Endodermal cell (in vitro differentiated cells): ENCODE data around the gene ZNF334. TPM values are rescaled to one million over a fixed set of nuclear protein-coding genes. Genes with fewer than 3 reads are reported as not detected.

Source experiments
- DNase-seq: peaks from one replicate; pipeline ENCODE4 v3.0.0-alpha.2; 2017
- H3K27ac ChIP-seq: 2 replicates; pipeline ENCODE4 v1.5.1; 2013; ENCODE audit warnings: mild to moderate bottlenecking, low read depth, low read length, moderate library complexity
- H3K27me3 ChIP-seq: 2 replicates; pipeline ENCODE4 v1.6.1; 2013; ENCODE audit warnings: mild to moderate bottlenecking, low read length, moderate library complexity; ENCODE audit not compliant: insufficient read depth, control insufficient read depth, poor library complexity, severe bottlenecking
- H3K36me3 ChIP-seq: 2 replicates; pipeline ENCODE4 v1.7.0; 2013; ENCODE audit warnings: mild to moderate bottlenecking, low read length, moderate library complexity; ENCODE audit not compliant: control insufficient read depth, insufficient read depth
- H3K4me1 ChIP-seq: one replicate; pipeline ENCODE4 v1.7.0; 2013; ENCODE audit warnings: low read length; ENCODE audit not compliant: control insufficient read depth, insufficient read depth
- H3K4me3 ChIP-seq: 2 replicates; pipeline ENCODE4 v1.5.1; 2013; ENCODE audit warnings: mild to moderate bottlenecking, low read length, moderate library complexity
- H3K9ac ChIP-seq: 2 replicates; pipeline ENCODE4 v1.6.1; 2013; ENCODE audit warnings: mild to moderate bottlenecking, low read length, moderate library complexity; ENCODE audit not compliant: poor library complexity, severe bottlenecking; ENCODE audit errors: extremely low read depth
- H3K9me3 ChIP-seq: 2 replicates; pipeline ENCODE4 v1.6.1; 2013; ENCODE audit warnings: mild to moderate bottlenecking, low read length, moderate library complexity; ENCODE audit not compliant: control insufficient read depth
- H3K27ac Mint-ChIP-seq: 2 replicates; pipeline ENCODE4 v1.8.0; 2020; ENCODE audit warnings: mixed read lengths
- H3K27me3 Mint-ChIP-seq: 2 replicates; pipeline ENCODE4 v1.8.0; 2021; ENCODE audit warnings: mild to moderate bottlenecking, mixed read lengths; ENCODE audit not compliant: insufficient read depth
- H3K36me3 Mint-ChIP-seq: 2 replicates; pipeline ENCODE4 v1.8.0; 2020; ENCODE audit warnings: low read depth, mixed read lengths
- H3K4me1 Mint-ChIP-seq: 2 replicates; pipeline ENCODE4 v1.8.0; 2020; ENCODE audit warnings: mixed read lengths
- H3K4me3 Mint-ChIP-seq: 2 replicates; pipeline ENCODE4 v1.8.0; 2020; ENCODE audit warnings: mild to moderate bottlenecking, moderate library complexity, mixed read lengths
- H3K9me3 Mint-ChIP-seq: 2 replicates; pipeline ENCODE4 v1.8.0; 2020; ENCODE audit warnings: mild to moderate bottlenecking, mixed read lengths
- WGBS, 2 experiments: methylation state at CpG; one replicate each; pipeline versions ENCODE4 v1.1.5 to v1.1.7; 2013; ENCODE audit warnings: missing lambda C conversion rate in 2 of 2, mixed read lengths in 1 of 2; ENCODE audit not compliant: insufficient coverage in 1 of 2, insufficient read length in 1 of 2; 5-methylcytosine and 5-hydroxymethylcytosine counted together
- total RNA-seq, 2 donors: library from RNA; stranded (reverse); fragmentation: NEBNext Ultra II Directional in 1 of 2; extraction: Animal tissue kit (Norgen Biotek cat#: 25700) in 1 of 2; gene quantifications; 2 replicates in 1 of 2; 3 replicates in 1 of 2; pipeline ENCODE4 v1.2.1, GENCODE V29; 2021
- TF ChIP-seq, protein P1 (sequence below): fragments of 200-600 bp; sonication (generic); conservative IDR thresholded peaks from 2 replicates; pipeline ENCODE4 v1.5.0; 2021; ENCODE audit warnings: antibody characterized with exemption, mild to moderate bottlenecking

The ZNF334 gene
- total RNA-seq, 2 donors from 2014 or later = 21.1 to 31.7 TPM

DNA sequence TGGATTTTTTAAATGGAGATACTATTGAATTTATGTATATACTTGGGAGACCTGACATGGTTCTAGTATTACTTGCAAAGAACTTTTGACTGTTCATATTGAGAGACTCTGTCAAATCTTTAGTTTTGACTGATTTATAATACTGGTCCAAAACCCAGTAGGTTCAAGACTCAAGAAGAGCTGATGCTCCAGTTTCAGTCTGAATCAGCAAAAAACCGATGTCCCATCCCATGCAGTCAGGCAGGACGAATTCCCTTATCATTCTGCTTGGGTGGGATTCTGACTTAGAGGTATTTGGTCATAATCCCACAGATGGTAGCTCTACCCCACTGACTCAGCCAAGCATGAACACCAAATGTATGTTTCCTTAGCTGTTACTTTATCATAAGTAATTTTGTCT, 29.5 kb downstream of the ZNF334 start:
- no peaks in the 10 kb centered on the region for H3K27me3 ChIP-seq
- no peak for DNase-seq
- no peak overlapping the region for H3K27ac ChIP-seq
- Mint-ChIP-seq H3K4me1 (peaks cover 2% of the 10 kb centered on the region), H3K27me3 (no peaks in the 10 kb centered on the region), H3K27ac (no peak overlapping the region), H3K36me3 (no peaks in the 10 kb centered on the region), H3K9me3 (peaks cover 12% of the 10 kb centered on the region), H3K4me3 (no peak overlapping the region)
- TF ChIP-seq, protein P1, sequence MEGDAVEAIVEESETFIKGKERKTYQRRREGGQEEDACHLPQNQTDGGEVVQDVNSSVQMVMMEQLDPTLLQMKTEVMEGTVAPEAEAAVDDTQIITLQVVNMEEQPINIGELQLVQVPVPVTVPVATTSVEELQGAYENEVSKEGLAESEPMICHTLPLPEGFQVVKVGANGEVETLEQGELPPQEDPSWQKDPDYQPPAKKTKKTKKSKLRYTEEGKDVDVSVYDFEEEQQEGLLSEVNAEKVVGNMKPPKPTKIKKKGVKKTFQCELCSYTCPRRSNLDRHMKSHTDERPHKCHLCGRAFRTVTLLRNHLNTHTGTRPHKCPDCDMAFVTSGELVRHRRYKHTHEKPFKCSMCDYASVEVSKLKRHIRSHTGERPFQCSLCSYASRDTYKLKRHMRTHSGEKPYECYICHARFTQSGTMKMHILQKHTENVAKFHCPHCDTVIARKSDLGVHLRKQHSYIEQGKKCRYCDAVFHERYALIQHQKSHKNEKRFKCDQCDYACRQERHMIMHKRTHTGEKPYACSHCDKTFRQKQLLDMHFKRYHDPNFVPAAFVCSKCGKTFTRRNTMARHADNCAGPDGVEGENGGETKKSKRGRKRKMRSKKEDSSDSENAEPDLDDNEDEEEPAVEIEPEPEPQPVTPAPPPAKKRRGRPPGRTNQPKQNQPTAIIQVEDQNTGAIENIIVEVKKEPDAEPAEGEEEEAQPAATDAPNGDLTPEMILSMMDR = no peak
- no peaks in the 10 kb centered on the region for H3K36me3 ChIP-seq
- H3K4me3 ChIP-seq = no peak overlapping the region
- WGBS, 2 experiments = 67 to 84% methylated on average over 2 of the region's 2 CpGs
- H3K4me1 ChIP-seq = no peaks in the 10 kb centered on the region
- H3K9me3 ChIP-seq = no peaks in the 10 kb centered on the region
- no peak overlapping the region for H3K9ac ChIP-seq

DNA sequence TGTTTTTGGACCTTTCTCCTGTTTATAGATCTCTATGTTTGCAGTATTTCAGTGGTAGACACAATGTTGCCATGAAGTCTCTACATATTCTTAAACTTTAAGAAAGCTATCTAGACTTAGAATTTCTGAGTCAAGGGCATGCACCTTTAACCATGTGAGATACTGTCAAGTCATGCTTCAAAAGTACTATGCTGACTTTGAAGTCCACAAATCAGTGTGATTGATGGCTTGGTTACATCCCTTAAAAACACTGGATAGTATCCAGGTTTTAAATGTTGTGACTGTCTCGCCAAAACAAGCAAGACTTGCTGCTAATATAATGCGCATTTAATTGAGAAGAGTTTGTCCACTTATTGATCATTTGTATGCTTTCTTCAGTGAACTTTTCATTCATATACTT, 30.5 kb downstream of the ZNF334 start:
- Mint-ChIP-seq H3K4me1 (peaks cover 2% of the 10 kb centered on the region), H3K9me3 (peaks cover 12% of the 10 kb centered on the region), H3K27me3 (no peaks in the 10 kb centered on the region), H3K4me3 (no peak overlapping the region), H3K36me3 (no peaks in the 10 kb centered on the region), H3K27ac (no peak overlapping the region)
- Histone ChIP-seq H3K4me3 (no peak overlapping the region), H3K4me1 (no peaks in the 10 kb centered on the region), H3K9me3 (no peaks in the 10 kb centered on the region), H3K27ac (no peak overlapping the region), H3K9ac (no peak overlapping the region), H3K27me3 (no peaks in the 10 kb centered on the region), H3K36me3 (no peaks in the 10 kb centered on the region)
- TF ChIP-seq, protein P1 = no peak
- WGBS, 2 experiments = 80 to 100% methylated on average over 1 to 2 of the region's 2 CpGs
- DNase-seq = no peak

DNA sequence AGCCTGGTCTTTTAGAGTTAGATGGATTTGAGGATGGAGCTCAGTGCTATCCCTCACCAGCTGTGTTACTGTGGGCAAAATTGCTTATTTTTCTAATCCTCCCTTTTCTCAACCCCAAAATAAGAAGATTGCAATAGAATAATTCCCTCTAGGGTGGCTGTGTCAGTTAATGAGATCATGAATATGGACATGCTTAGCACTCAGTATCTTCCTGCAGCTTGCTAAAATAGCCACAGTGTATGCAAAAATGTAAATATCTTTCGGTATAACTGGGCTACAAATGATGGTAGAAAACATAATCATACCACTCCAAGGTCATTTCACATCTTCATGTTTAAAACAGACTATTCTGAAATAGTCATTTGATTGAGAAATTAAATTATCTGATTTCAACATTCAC, 35.7 kb downstream of the ZNF334 start:
- Histone ChIP-seq H3K36me3 (no peaks in the 10 kb centered on the region), H3K9ac (no peak overlapping the region), H3K4me3 (no peak overlapping the region), H3K9me3 (no peaks in the 10 kb centered on the region), H3K27ac (no peak overlapping the region), H3K27me3 (no peaks in the 10 kb centered on the region), H3K4me1 (no peaks in the 10 kb centered on the region)
- peaks cover 12% of the 10 kb centered on the region for H3K9me3 Mint-ChIP-seq
- no peak overlapping the region for H3K27ac Mint-ChIP-seq
- no peaks in the 10 kb centered on the region for H3K27me3 Mint-ChIP-seq
- WGBS, 2 experiments = 100% methylated on average over 1 of the region's 1 CpG
- TF ChIP-seq, protein P1 = no peak
- no peak for DNase-seq
- no peak overlapping the region for H3K4me3 Mint-ChIP-seq
- H3K36me3 Mint-ChIP-seq = no peaks in the 10 kb centered on the region
- no peaks in the 10 kb centered on the region for H3K4me1 Mint-ChIP-seq
